Measurements from ENCODE around the gene CAMKMT. TPM values are rescaled to one million over a fixed set of nuclear protein-coding genes. Genes with fewer than 3 reads are reported as not detected.

The CAMKMT gene
- total and polyA plus RNA-seq, 2 experiments from 2014 or later: 26.5 to 29.5 TPM

DNA sequence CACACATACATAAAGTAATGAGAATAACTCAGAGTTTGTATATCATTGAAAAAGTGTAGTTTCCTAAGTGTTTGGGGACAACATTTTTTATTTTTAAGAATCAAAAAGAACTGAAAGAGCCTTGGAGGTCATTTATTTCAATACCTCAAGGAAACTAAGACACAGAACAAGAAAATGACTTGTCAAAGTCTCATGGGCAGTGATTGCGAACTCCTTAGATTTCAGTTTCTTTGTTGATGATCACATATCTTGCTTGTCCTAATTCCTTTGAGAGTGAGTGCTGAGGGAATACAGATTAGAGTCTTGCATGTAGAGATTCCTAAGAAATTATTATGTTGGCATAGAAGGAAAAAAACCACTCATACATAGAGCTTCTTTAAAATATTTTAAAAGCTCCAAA, 243.8 kb downstream of the CAMKMT start:
- ATAC-seq: no peak
- H3K4me3 Mint-ChIP-seq: no peak overlapping the region

More for the DNA sequence above, 243.8 kb downstream of the CAMKMT start:
- TF ChIP-seq EZH2 (IDR thresholded peaks at IDR 0.05; ENCODE audit: low read depth, unreplicated experiment) (no peak), STAT1 (IDR thresholded peaks at IDR 0.05; ENCODE audit: unreplicated experiment) (no peak), JUNB (IDR thresholded peaks at IDR 0.05; ENCODE audit: unreplicated experiment) (no peak), ZNF114 (CRISPR knock-in tag; IDR thresholded peaks at IDR 0.05) (no peak), NANOG (IDR thresholded peaks at IDR 0.05; ENCODE audit: borderline replicate concordance) (no peak)
- TF ChIP-seq, protein P1, sequence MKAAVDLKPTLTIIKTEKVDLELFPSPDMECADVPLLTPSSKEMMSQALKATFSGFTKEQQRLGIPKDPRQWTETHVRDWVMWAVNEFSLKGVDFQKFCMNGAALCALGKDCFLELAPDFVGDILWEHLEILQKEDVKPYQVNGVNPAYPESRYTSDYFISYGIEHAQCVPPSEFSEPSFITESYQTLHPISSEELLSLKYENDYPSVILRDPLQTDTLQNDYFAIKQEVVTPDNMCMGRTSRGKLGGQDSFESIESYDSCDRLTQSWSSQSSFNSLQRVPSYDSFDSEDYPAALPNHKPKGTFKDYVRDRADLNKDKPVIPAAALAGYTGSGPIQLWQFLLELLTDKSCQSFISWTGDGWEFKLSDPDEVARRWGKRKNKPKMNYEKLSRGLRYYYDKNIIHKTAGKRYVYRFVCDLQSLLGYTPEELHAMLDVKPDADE (IDR thresholded peaks at IDR 0.05): no peak
- TF ChIP-seq, protein P2, sequence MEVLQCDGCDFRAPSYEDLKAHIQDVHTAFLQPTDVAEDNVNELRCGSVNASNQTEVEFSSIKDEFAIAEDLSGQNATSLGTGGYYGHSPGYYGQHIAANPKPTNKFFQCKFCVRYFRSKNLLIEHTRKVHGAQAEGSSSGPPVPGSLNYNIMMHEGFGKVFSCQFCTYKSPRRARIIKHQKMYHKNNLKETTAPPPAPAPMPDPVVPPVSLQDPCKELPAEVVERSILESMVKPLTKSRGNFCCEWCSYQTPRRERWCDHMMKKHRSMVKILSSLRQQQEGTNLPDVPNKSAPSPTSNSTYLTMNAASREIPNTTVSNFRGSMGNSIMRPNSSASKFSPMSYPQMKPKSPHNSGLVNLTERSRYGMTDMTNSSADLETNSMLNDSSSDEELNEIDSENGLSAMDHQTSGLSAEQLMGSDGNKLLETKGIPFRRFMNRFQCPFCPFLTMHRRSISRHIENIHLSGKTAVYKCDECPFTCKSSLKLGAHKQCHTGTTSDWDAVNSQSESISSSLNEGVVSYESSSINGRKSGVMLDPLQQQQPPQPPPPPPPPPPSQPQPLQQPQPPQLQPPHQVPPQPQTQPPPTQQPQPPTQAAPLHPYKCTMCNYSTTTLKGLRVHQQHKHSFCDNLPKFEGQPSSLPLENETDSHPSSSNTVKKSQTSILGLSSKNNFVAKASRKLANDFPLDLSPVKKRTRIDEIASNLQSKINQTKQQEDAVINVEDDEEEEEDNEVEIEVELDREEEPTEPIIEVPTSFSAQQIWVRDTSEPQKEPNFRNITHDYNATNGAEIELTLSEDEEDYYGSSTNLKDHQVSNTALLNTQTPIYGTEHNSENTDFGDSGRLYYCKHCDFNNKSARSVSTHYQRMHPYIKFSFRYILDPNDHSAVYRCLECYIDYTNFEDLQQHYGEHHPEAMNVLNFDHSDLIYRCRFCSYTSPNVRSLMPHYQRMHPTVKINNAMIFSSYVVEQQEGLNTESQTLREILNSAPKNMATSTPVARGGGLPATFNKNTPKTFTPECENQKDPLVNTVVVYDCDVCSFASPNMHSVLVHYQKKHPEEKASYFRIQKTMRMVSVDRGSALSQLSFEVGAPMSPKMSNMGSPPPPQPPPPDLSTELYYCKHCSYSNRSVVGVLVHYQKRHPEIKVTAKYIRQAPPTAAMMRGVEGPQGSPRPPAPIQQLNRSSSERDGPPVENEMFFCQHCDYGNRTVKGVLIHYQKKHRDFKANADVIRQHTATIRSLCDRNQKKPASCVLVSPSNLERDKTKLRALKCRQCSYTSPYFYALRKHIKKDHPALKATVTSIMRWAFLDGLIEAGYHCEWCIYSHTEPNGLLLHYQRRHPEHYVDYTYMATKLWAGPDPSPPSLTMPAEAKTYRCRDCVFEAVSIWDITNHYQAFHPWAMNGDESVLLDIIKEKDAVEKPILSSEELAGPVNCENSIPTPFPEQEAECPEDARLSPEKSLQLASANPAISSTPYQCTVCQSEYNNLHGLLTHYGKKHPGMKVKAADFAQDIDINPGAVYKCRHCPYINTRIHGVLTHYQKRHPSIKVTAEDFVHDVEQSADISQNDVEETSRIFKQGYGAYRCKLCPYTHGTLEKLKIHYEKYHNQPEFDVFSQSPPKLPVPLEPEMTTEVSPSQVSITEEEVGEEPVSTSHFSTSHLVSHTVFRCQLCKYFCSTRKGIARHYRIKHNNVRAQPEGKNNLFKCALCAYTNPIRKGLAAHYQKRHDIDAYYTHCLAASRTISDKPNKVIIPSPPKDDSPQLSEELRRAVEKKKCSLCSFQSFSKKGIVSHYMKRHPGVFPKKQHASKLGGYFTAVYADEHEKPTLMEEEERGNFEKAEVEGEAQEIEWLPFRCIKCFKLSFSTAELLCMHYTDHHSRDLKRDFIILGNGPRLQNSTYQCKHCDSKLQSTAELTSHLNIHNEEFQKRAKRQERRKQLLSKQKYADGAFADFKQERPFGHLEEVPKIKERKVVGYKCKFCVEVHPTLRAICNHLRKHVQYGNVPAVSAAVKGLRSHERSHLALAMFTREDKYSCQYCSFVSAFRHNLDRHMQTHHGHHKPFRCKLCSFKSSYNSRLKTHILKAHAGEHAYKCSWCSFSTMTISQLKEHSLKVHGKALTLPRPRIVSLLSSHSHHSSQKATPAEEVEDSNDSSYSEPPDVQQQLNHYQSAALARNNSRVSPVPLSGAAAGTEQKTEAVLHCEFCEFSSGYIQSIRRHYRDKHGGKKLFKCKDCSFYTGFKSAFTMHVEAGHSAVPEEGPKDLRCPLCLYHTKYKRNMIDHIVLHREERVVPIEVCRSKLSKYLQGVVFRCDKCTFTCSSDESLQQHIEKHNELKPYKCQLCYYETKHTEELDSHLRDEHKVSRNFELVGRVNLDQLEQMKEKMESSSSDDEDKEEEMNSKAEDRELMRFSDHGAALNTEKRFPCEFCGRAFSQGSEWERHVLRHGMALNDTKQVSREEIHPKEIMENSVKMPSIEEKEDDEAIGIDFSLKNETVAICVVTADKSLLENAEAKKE (CRISPR knock-in tag; IDR thresholded peaks at IDR 0.05): no peak
- Histone ChIP-seq H3K36me3 (ENCODE audit: insufficient read depth) (no peaks in the 10 kb centered on the region), H3K79me2 (replicated peaks; ENCODE audit: insufficient read depth) (no peaks in the 10 kb centered on the region), H3K4me3 (no peak overlapping the region), H2AFZ (no peak overlapping the region), H3K27ac (ENCODE audit: low read depth) (no peak overlapping the region), H3F3A (replicated peaks; ENCODE audit: low read depth) (no peaks in the 10 kb centered on the region), H3K9me2 (ENCODE audit: insufficient read depth) (no peaks in the 10 kb centered on the region), H4K20me1 (replicated peaks; ENCODE audit: insufficient read depth) (no peaks in the 10 kb centered on the region), H3K4me2 (no peak overlapping the region), H3K27me3 (ENCODE audit: insufficient read depth) (no peaks in the 10 kb centered on the region), H3K4me1 (ENCODE audit: insufficient read depth) (no peaks in the 10 kb centered on the region)
- no peaks in the 10 kb centered on the region for H3K36me3 Mint-ChIP-seq (ENCODE audit: low read depth)
- H3K27ac Mint-ChIP-seq: no peak overlapping the region
- no peak for DNase-seq (ENCODE audit: low spot score)
- H3K4me1 Mint-ChIP-seq: no peaks in the 10 kb centered on the region
- no peaks in the 10 kb centered on the region for H3K9me3 Mint-ChIP-seq
- H3K27me3 Mint-ChIP-seq (ENCODE audit: insufficient read depth, low read depth, poor library complexity): no peaks in the 10 kb centered on the region

Data from GM23338 (cell line).